CD4-positive, alpha-beta T cell (primary cell): Measurements from ENCODE around the gene WDR64. TPM values are rescaled to one million over a fixed set of nuclear protein-coding genes. Genes with fewer than 3 reads are reported as not detected.

Experiments
- ATAC-seq: fragments of 200-7000 bp; cut with Tn5 transposase; one replicate; pipeline ENCODE4 v1.10.0; 2022; ENCODE audit warnings: mild to moderate bottlenecking; ENCODE audit not compliant: poor library complexity
- CTCF ChIA-PET: fragments of 350-600 bp; sonication (Branson Sonifier 250); formaldehyde crosslinking; loops from one replicate; lab custom pipeline; 2021; ENCODE audit warnings: antibody characterized with exemption, inconsistent platforms; lab: Charles Lee
- POLR2A ChIA-PET: fragments of 350-600 bp; sonication (Branson Sonifier 250); formaldehyde crosslinking; loops from one replicate; lab custom pipeline; 2021; ENCODE audit warnings: antibody characterized with exemption, inconsistent platforms; lab: Charles Lee
- DNase-seq, 14 experiments: peaks; one replicate each; pipeline ENCODE4 v3.0.0-alpha.2; 2013 to 2020; ENCODE audit warnings: mixed read lengths in 2 of 14
- H3K27ac ChIP-seq, 2 donors: one replicate each; pipeline versions ENCODE4 v1.5.1 to v1.7.0; 2013; ENCODE audit warnings: low read length in 2 of 2, low read depth in 1 of 2, mild to moderate bottlenecking in 1 of 2
- H3K27me3 ChIP-seq, 2 experiments: 1 replicate in 1 of 2; 2 replicates in 1 of 2; pipeline versions ENCODE4 v1.6.1 to v1.7.0; 2013; ENCODE audit warnings: low read length in 2 of 2, control low read depth in 1 of 2, mild to moderate bottlenecking in 1 of 2, moderate library complexity in 1 of 2; ENCODE audit not compliant: insufficient read depth in 2 of 2, control insufficient read depth in 1 of 2
- H3K36me3 ChIP-seq: one replicate; pipeline ENCODE4 v1.6.1; 2013; ENCODE audit warnings: low read length, control low read depth; ENCODE audit not compliant: insufficient read depth
- H3K4me1 ChIP-seq: one replicate; pipeline ENCODE4 v1.6.1; 2013; ENCODE audit warnings: low read length, control low read depth; ENCODE audit not compliant: insufficient read depth
- H3K4me3 ChIP-seq: one replicate; pipeline ENCODE4 v1.5.1; 2013; ENCODE audit warnings: mild to moderate bottlenecking, low read length, moderate library complexity
- H3K9me3 ChIP-seq, 2 experiments: 1 replicate in 1 of 2; 2 replicates in 1 of 2; pipeline versions ENCODE4 v1.6.1 to v1.7.0; 2013; ENCODE audit warnings: low read length in 2 of 2, mild to moderate bottlenecking in 2 of 2, control low read depth in 1 of 2, moderate library complexity in 1 of 2; ENCODE audit not compliant: control insufficient read depth in 1 of 2, insufficient read depth in 1 of 2
- H3K27ac Mint-ChIP-seq: one replicate; pipeline ENCODE4 v1.8.0; 2020; ENCODE audit warnings: mixed read lengths
- H3K27me3 Mint-ChIP-seq: one replicate; pipeline ENCODE4 v1.8.0; 2021; ENCODE audit warnings: mixed read lengths
- H3K36me3 Mint-ChIP-seq: one replicate; pipeline ENCODE4 v1.8.0; 2021; ENCODE audit warnings: low read depth, mixed read lengths
- H3K4me1 Mint-ChIP-seq: one replicate; pipeline ENCODE4 v1.8.0; 2021; ENCODE audit warnings: low read depth, mixed read lengths
- H3K4me3 Mint-ChIP-seq: one replicate; pipeline ENCODE4 v1.8.0; 2020; ENCODE audit warnings: mild to moderate bottlenecking, mixed read lengths
- H3K9me3 Mint-ChIP-seq: one replicate; pipeline ENCODE4 v1.8.0; 2020; ENCODE audit warnings: mixed read lengths
- intact Hi-C, 2 experiments: fragments of 100-400 bp; cut with DNase I in 1 of 2; cut with micrococcal nuclease in 1 of 2; formaldehyde crosslinking; loops; one replicate each; pipeline versions ENCODE4 v1.15.1 to v1.9.0; 2023 to 2025; cut with DNase I, micrococcal nuclease
- total RNA-seq, 174 experiments: library from RNA in 2 of 174; stranded (reverse) in 2 of 174; gene quantifications; one replicate each; pipeline ENCODE4 v1.2.3 and lab custom pipeline; 2021 to 2026
- TF ChIP-seq, protein P1 (sequence below): fragments of 200-600 bp; IDR thresholded peaks from one replicate; pipeline ENCODE4 v1.8.0; 2022; ENCODE audit warnings: antibody characterized with exemption, mild to moderate bottlenecking

WDR64 gene
- total RNA-seq, 2 experiments from 2014 or later: 0.67 TPM; not detected in 1

DNA sequence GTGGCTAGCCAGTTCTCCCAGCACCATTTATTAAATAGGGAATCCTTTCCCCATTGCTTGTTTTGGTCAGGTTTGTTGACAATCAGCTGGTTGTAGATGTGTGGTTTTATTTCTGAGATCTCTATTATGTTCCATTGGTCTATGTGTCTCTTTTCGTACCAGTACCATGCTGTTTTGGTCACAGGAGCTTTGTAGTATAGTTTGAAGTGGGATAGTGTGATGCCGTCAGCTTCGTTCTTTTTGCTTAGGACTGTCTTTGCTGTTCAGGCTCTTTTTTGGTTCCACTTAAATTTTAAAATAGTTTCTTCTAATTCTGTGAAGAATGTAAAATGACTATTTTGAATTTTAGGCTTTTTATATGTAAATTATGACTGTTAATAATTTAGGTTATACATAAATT lies 68.9 kb downstream of the WDR64 start:
- no peaks in the 10 kb centered on the region for H3K36me3 Mint-ChIP-seq
- intact Hi-C loops: no loop called here
- Histone ChIP-seq H3K4me3 (no peak overlapping the region), H3K9me3 (no peaks in the 10 kb centered on the region), H3K27me3 (no peaks in the 10 kb centered on the region), H3K36me3 (no peaks in the 10 kb centered on the region), H3K27ac (no peak overlapping the region), H3K4me1 (no peaks in the 10 kb centered on the region)
- no peak overlapping the region for H3K27ac Mint-ChIP-seq
- TF ChIP-seq, protein P1, sequence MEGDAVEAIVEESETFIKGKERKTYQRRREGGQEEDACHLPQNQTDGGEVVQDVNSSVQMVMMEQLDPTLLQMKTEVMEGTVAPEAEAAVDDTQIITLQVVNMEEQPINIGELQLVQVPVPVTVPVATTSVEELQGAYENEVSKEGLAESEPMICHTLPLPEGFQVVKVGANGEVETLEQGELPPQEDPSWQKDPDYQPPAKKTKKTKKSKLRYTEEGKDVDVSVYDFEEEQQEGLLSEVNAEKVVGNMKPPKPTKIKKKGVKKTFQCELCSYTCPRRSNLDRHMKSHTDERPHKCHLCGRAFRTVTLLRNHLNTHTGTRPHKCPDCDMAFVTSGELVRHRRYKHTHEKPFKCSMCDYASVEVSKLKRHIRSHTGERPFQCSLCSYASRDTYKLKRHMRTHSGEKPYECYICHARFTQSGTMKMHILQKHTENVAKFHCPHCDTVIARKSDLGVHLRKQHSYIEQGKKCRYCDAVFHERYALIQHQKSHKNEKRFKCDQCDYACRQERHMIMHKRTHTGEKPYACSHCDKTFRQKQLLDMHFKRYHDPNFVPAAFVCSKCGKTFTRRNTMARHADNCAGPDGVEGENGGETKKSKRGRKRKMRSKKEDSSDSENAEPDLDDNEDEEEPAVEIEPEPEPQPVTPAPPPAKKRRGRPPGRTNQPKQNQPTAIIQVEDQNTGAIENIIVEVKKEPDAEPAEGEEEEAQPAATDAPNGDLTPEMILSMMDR: no peak
- H3K27me3 Mint-ChIP-seq: peaks cover 3% of the 10 kb centered on the region
- no peaks in the 10 kb centered on the region for H3K9me3 Mint-ChIP-seq
- ChIA-PET POLR2A (no interaction called here), CTCF (no interaction called here)
- DNase-seq (no peak), ATAC-seq (no peak)
- H3K4me3 Mint-ChIP-seq: no peak overlapping the region
- H3K4me1 Mint-ChIP-seq: peaks cover 17% of the 10 kb centered on the region

DNA sequence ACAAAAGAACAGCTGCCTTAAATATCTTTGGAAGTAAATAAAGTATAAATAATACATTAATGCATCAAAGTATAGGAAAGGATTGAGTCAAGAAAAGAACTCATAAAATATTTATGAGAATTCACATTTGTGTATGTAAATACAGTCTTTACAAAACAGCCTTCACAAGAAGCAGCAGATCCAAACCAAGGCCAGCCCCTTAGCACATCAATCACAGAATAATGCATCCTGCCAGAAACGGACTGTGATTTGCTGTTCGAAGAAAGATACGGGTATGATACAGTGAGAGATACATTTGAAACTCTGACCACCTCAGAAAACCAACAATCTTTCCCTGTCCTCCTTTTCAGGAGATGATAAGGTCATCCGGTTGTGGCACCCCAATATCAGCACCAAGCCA lies 70.9 kb downstream of the WDR64 start:
- Histone ChIP-seq H3K9me3 (no peaks in the 10 kb centered on the region), H3K36me3 (no peaks in the 10 kb centered on the region), H3K4me1 (no peaks in the 10 kb centered on the region), H3K27me3 (no peaks in the 10 kb centered on the region), H3K4me3 (no peak overlapping the region), H3K27ac (no peak overlapping the region)
- peaks cover 6% of the 10 kb centered on the region for H3K4me1 Mint-ChIP-seq
- TF ChIP-seq, protein P1: no peak
- no peaks in the 10 kb centered on the region for H3K36me3 Mint-ChIP-seq
- no peaks in the 10 kb centered on the region for H3K9me3 Mint-ChIP-seq
- no peak for ATAC-seq
- peaks cover 10% of the 10 kb centered on the region for H3K27me3 Mint-ChIP-seq
- no peak for DNase-seq
- ChIA-PET CTCF (no interaction called here), POLR2A (no interaction called here)
- H3K4me3 Mint-ChIP-seq: no peak overlapping the region
- no peak overlapping the region for H3K27ac Mint-ChIP-seq
- intact Hi-C loops: no loop called here

DNA sequence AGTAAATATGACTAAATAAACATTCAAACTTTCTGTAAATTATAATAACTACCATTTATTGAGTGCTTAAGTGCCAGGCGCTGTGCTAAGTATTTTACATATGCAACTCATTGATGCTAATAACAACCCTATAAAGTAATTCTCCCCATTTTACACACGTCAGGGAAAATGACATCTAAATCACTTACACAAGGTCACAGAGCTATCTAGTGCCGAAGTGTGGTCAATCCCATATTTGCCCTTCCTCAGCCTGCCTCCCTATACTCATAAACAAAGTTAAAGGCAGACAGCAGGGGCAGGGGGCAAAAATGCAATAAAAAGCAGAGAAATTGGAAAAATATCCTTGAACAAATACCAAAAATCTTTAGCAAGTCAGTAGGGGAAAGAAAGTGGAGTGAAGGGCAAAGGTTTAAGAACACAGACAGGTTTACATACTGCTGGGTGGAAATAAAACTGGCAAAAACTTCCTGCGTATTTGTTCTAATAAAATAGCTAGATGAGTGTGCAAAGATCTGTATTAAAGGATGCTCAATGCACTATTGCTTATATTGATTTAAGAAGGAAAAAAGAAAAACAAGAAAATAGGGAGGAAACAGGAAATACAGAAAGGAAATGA lies 72.8 kb downstream of the WDR64 start:
- ChIA-PET POLR2A (no interaction called here), CTCF (no interaction called here)
- Histone ChIP-seq H3K36me3 (no peaks in the 10 kb centered on the region), H3K27ac (no peak overlapping the region), H3K27me3 (no peaks in the 10 kb centered on the region), H3K4me1 (no peaks in the 10 kb centered on the region), H3K4me3 (no peak overlapping the region), H3K9me3 (no peaks in the 10 kb centered on the region)
- Mint-ChIP-seq H3K27ac (no peak overlapping the region), H3K9me3 (no peaks in the 10 kb centered on the region), H3K36me3 (no peaks in the 10 kb centered on the region), H3K4me1 (no peaks in the 10 kb centered on the region), H3K27me3 (peaks cover 10% of the 10 kb centered on the region), H3K4me3 (no peak overlapping the region)
- ATAC-seq: no peak
- intact Hi-C loops: no loop called here
- DNase-seq: no peak
- TF ChIP-seq, protein P1: no peak
